SK-N-SH treated with all-trans-retinoic acid at 6 μM for 48 hours (cell line): ENCODE data around the gene RHCE.

Experiments used
- ATAC-seq: fragments of 200-7000 bp; cut with Tn5 transposase; 3 replicates; pipeline ENCODE4 v1.9.1; 2020; ENCODE audit warnings: mild to moderate bottlenecking, moderate library complexity
- ARNTL ChIP-seq: fragments of 450-650 bp; formaldehyde crosslinking; IDR thresholded peaks from 2 replicates; pipeline ENCODE4 v1.5.0; 2020; ENCODE audit warnings: low read depth, mild to moderate bottlenecking, moderate library complexity, borderline replicate concordance
- BACH2 ChIP-seq: fragments of 250-450 bp; sonication (Bioruptor Pico); IDR thresholded peaks from 2 replicates; pipeline ENCODE4 v1.9.0; 2021; ENCODE audit warnings: mild to moderate bottlenecking, borderline replicate concordance
- CSDC2 ChIP-seq: fragments of 250-450 bp; sonication (Bioruptor Pico); IDR thresholded peaks from 2 replicates; pipeline ENCODE4 v1.5.0; 2020; ENCODE audit warnings: mild to moderate bottlenecking, moderate library complexity
- CSRNP3 ChIP-seq: fragments of 250-450 bp; sonication (Bioruptor Pico); IDR thresholded peaks from 2 replicates; pipeline ENCODE4 v1.5.1; 2021; ENCODE audit warnings: mild to moderate bottlenecking, moderate library complexity
- ESRRG ChIP-seq: fragments of 250-450 bp; sonication (Bioruptor Pico); IDR thresholded peaks from 2 replicates; pipeline ENCODE4 v1.6.1; 2021; ENCODE audit warnings: mild to moderate bottlenecking
- GLIS3 ChIP-seq: fragments of 250-450 bp; sonication (Bioruptor Pico); IDR thresholded peaks from 2 replicates; pipeline ENCODE4 v1.5.0; 2020; ENCODE audit warnings: mild to moderate bottlenecking, moderate library complexity
- ISL1 ChIP-seq: fragments of 250-450 bp; sonication (Bioruptor Pico); IDR thresholded peaks from 2 replicates; pipeline ENCODE4 v2.1.2; 2022; ENCODE audit warnings: mild to moderate bottlenecking, moderate library complexity
- OSR1 ChIP-seq: fragments of 250-450 bp; sonication (Bioruptor Pico); IDR thresholded peaks from 2 replicates; pipeline ENCODE4 v1.8.0; 2022; ENCODE audit warnings: moderate library complexity, mild to moderate bottlenecking, inconsistent platforms
- PATZ1 ChIP-seq: fragments of 250-450 bp; sonication (Bioruptor Pico); IDR thresholded peaks from 2 replicates; pipeline ENCODE4 v1.8.0; 2020; ENCODE audit warnings: mild to moderate bottlenecking, moderate library complexity, borderline replicate concordance
- POU6F1 ChIP-seq: fragments of 250-450 bp; sonication (Bioruptor Pico); IDR thresholded peaks from 2 replicates; pipeline ENCODE4 v1.8.0; 2021; ENCODE audit warnings: low read depth, mild to moderate bottlenecking, moderate library complexity, borderline replicate concordance
- PPARA ChIP-seq: fragments of 250-450 bp; sonication (Bioruptor Pico); IDR thresholded peaks from 2 replicates; pipeline ENCODE4 v1.5.0; 2020; ENCODE audit warnings: mild to moderate bottlenecking, borderline replicate concordance
- SNAI2 ChIP-seq: fragments of 250-450 bp; sonication (Bioruptor Pico); IDR thresholded peaks from 2 replicates; pipeline ENCODE4 v1.5.0; 2020; ENCODE audit warnings: mild to moderate bottlenecking, moderate library complexity
- TCF4 ChIP-seq: fragments of 250-450 bp; sonication (Bioruptor Pico); IDR thresholded peaks from 2 replicates; pipeline ENCODE4 v1.8.0; 2021; ENCODE audit warnings: mild to moderate bottlenecking, moderate library complexity, borderline replicate concordance
- TOX ChIP-seq: fragments of 250-450 bp; sonication (Bioruptor Pico); IDR thresholded peaks from 2 replicates; pipeline ENCODE4 v1.8.0; 2021; ENCODE audit warnings: mild to moderate bottlenecking, moderate library complexity, borderline replicate concordance
- TSHZ2 ChIP-seq: fragments of 250-450 bp; sonication (Bioruptor Pico); IDR thresholded peaks from 2 replicates; pipeline ENCODE4 v1.5.0; 2020; ENCODE audit warnings: mild to moderate bottlenecking, moderate library complexity
- ZC3H10 ChIP-seq: fragments of 250-450 bp; sonication (Bioruptor Pico); IDR thresholded peaks from 2 replicates; pipeline ENCODE4 v1.5.1; 2021; ENCODE audit warnings: mild to moderate bottlenecking, moderate library complexity
- ZFP3 ChIP-seq: fragments of 250-450 bp; sonication (Bioruptor Pico); IDR thresholded peaks from 2 replicates; pipeline ENCODE4 v1.5.0; 2020; ENCODE audit warnings: mild to moderate bottlenecking, moderate library complexity
- ZFP30 ChIP-seq: fragments of 450-650 bp; formaldehyde crosslinking; IDR thresholded peaks from 2 replicates; pipeline ENCODE4 v1.5.0; 2022; ENCODE audit warnings: mild to moderate bottlenecking, moderate library complexity
- ZNF565 ChIP-seq: fragments of 450-650 bp; formaldehyde crosslinking; conservative IDR thresholded peaks from 2 replicates; pipeline ENCODE4 v1.5.0; 2020; ENCODE audit warnings: low read depth, mild to moderate bottlenecking, moderate library complexity
- ZNF70 ChIP-seq: fragments of 450-650 bp; formaldehyde crosslinking; IDR thresholded peaks from 2 replicates; pipeline ENCODE4 v1.5.0; 2020; ENCODE audit warnings: mild to moderate bottlenecking, moderate library complexity
- ZNF8 ChIP-seq: fragments of 450-650 bp; formaldehyde crosslinking; IDR thresholded peaks from 2 replicates; pipeline ENCODE4 v1.5.0; 2020; ENCODE audit warnings: mild to moderate bottlenecking, moderate library complexity

The RHCE gene

GRCh38 chr1:25450891-25451290 is 30.3 kb upstream of the RHCE start:
- TF ChIP-seq ZFP30 (CRISPR knock-in tag), result no peak
- TF ChIP-seq TCF4 (CRISPR knock-in tag), result no peak
- TF ChIP-seq TSHZ2 (CRISPR knock-in tag), result no peak
- TF ChIP-seq ZFP3 (CRISPR knock-in tag), result no peak
- no peak for TF ChIP-seq ZNF8 (CRISPR knock-in tag)
- no peak for TF ChIP-seq ZNF565 (CRISPR knock-in tag)
- TF ChIP-seq TOX (CRISPR knock-in tag), result no peak
- TF ChIP-seq CSDC2, result no peak
- TF ChIP-seq, all 23 proteins: peak for 0
- no peak for ATAC-seq

- no peak for TF ChIP-seq CSRNP3 (CRISPR knock-in tag)
- TF ChIP-seq ZNF70, result no peak
- TF ChIP-seq PATZ1 (CRISPR knock-in tag), result no peak
- TF ChIP-seq POU6F1 (CRISPR knock-in tag), result no peak
- no peak for TF ChIP-seq PPARA (CRISPR knock-in tag)
- TF ChIP-seq ZNF8 (CRISPR knock-in tag), result no peak
- no peak for TF ChIP-seq ISL1 (CRISPR knock-in tag)
- no peak for TF ChIP-seq ZNF565 (CRISPR knock-in tag)
- TF ChIP-seq ARNTL (CRISPR knock-in tag), result no peak
- TF ChIP-seq ZFP30 (CRISPR knock-in tag), result no peak
- no peak for TF ChIP-seq ZC3H10 (CRISPR knock-in tag)
- no peak for TF ChIP-seq OSR1
- no peak for TF ChIP-seq TSHZ2 (CRISPR knock-in tag)
- no peak for TF ChIP-seq BACH2 (CRISPR knock-in tag)
- ATAC-seq, result no peak
Measured at GRCh38 chr1:25447547-25447946, 26.9 kb upstream of the RHCE start.

- ATAC-seq, result no peak
- no peak for TF ChIP-seq ZNF70
- TF ChIP-seq PATZ1 (CRISPR knock-in tag), result no peak
- TF ChIP-seq SNAI2 (CRISPR knock-in tag), result no peak
- no peak for TF ChIP-seq OSR1
- TF ChIP-seq GLIS3 (CRISPR knock-in tag), result no peak
- TF ChIP-seq TSHZ2 (CRISPR knock-in tag), result no peak
- TF ChIP-seq ARNTL (CRISPR knock-in tag), result no peak
- TF ChIP-seq ZFP3 (CRISPR knock-in tag), result no peak
- TF ChIP-seq ZFP30 (CRISPR knock-in tag), result no peak
- no peak for TF ChIP-seq ESRRG (CRISPR knock-in tag)
Measured at GRCh38 chr1:25445993-25446538, 25.4 kb upstream of the RHCE start.
